NCI-H2227 (cell line): ENCODE results near the gene MCL1.

Source experiments
- DNase-seq: peaks from one replicate; lab custom pipeline; 2025; ENCODE audit not compliant: unreplicated experiment; lab: John Stamatoyannopoulos, UW

The MCL1 gene

GRCh38 chr1:150558303-150558704, 21.1 kb downstream of the MCL1 start:
- DNase-seq: no peak

- no peak for DNase-seq
Measured at GRCh38 chr1:150557813-150558212, 21.6 kb downstream of the MCL1 start.

GRCh38 chr1:150557065-150557600, 22.3 kb downstream of the MCL1 start:
- DNase-seq: no peak

- no peak for DNase-seq
Measured at GRCh38 chr1:150555971-150556865, 23.2 kb downstream of the MCL1 start.

GRCh38 chr1:150555198-150555970, 24.0 kb downstream of the MCL1 start:
- no peak for DNase-seq

- DNase-seq: no peak
Measured at GRCh38 chr1:150554086-150554452, 25.3 kb downstream of the MCL1 start.

GRCh38 chr1:150553392-150554085, 25.9 kb downstream of the MCL1 start:
- DNase-seq: no peak

GRCh38 chr1:150552911-150553289, 26.5 kb downstream of the MCL1 start:
- no peak for DNase-seq

GRCh38 chr1:150552128-150552910, 27.1 kb downstream of the MCL1 start:
- DNase-seq: no peak

GRCh38 chr1:150551784-150552127, 27.7 kb downstream of the MCL1 start:
- no peak for DNase-seq

- DNase-seq: no peak
Measured at GRCh38 chr1:150551051-150551783, 28.2 kb downstream of the MCL1 start.

GRCh38 chr1:150550222-150551050, 29.0 kb downstream of the MCL1 start:
- no peak for DNase-seq

GRCh38 chr1:150549496-150550221, 29.8 kb downstream of the MCL1 start:
- no peak for DNase-seq

- peak; percentile 58 for DNase-seq
Measured at GRCh38 chr1:150548632-150549495, 30.5 kb downstream of the MCL1 start, which contains the start of gene ADAMTSL4. ADAMTSL4 (plus strand) TSS chr1:150549408; CDS start chr1:150552289, 2,881 bp downstream.

- no peak for DNase-seq
Measured at GRCh38 chr1:150548324-150548631, 31.1 kb downstream of the MCL1 start.

GRCh38 chr1:150546294-150546937, 33.0 kb downstream of the MCL1 start:
- no peak for DNase-seq

GRCh38 chr1:150545486-150546032, 33.9 kb downstream of the MCL1 start:
- DNase-seq: no peak
